ENCODE results near the gene GPC6.

- TF ChIP-seq POLR2AphosphoS5 (IDR thresholded peaks at IDR 0.05) (no peak), EZH2 (IDR thresholded peaks at IDR 0.05; ENCODE audit: borderline replicate concordance, insufficient read depth, low read length, poor library complexity, severe bottlenecking) (no peak), CTCF (IDR thresholded peaks at IDR 0.05; ENCODE audit: poor library complexity, severe bottlenecking) (no peak), RAD21 (conservative IDR thresholded peaks at IDR 0.05) (no peak), TAF1 (IDR thresholded peaks at IDR 0.05; ENCODE audit: low read depth) (no peak), REST (IDR thresholded peaks at IDR 0.05; ENCODE audit: borderline replicate concordance) (no peak), SMC3 (conservative IDR thresholded peaks at IDR 0.05; ENCODE audit: poor library complexity) (no peak), EP300 (conservative IDR thresholded peaks at IDR 0.05; ENCODE audit: poor library complexity, severe bottlenecking) (no peak)
These were observed 487.6 kb downstream of the GPC6 start for GRCh38 chr13:93714171-93714570.

Measured in neural cell (in vitro differentiated cells).